Measurements from ENCODE around the gene GRK2.
"Not testable (repeated sequence)": the region's sequence is repeated elsewhere in the genome, so short reads cannot be mapped to it uniquely, and the experiment has no call there.

GRK2 gene

DNA sequence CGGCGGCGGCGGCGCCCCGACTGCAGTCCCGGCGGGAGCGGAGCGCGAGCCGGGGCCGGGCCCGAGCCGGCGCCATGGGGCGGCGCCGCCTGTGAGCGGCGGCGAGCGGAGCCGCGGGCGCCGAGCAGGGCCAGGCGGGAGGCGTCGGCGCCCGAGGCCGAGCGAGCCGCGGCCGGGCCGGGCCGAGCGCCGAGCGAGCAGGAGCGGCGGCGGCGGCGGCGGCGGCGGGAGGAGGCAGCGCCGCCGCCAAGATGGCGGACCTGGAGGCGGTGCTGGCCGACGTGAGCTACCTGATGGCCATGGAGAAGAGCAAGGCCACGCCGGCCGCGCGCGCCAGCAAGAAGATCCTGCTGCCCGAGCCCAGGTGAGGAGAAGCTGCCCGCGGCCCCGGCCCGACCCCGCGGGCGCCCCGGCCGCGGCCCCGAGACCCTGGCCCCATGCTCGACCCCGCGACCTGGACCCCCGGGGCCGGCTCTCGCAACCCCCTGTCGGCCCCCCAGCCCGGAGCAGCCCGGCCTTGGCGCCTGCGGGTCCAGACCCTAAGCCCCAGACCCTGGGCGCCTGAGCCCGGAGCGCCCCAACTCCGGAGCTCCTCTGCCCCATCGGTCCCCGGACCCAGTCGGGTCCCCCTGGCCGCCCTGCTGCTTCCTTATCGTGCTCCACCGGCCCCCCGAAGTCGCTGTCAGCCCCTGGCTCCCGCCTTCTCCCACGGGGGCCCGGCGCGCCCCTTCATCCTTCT lies at the start of gene GRK2:
Gene GRK2 (plus strand): TSS at position 25 of the 739 bp plus-strand sequence. CDS start 227 bp downstream, at position 252.
- no peak for DNase-seq (ENCODE audit: low spot score)

DNA sequence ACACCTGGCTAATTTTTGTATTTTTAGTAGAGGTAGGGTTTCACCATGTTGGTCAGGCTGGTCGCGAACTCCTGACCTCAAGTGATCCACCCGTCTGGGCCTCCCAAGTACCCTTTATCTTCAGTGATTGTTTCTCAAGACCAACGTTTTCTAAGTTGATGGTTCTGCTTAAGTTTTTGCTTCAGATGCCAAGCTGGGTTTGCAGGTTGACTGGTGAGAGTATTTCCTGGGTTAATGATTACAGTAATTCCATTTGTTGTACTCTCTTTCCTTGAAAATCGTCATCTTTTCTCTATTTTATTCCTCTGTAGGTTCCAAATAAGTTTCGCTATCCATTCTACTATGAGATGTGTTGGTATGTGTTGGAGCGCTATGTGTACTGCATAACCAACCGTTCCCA lies 38.5 kb upstream of the GRK2 start:
- no peak for DNase-seq (ENCODE audit: low spot score)

DNA sequence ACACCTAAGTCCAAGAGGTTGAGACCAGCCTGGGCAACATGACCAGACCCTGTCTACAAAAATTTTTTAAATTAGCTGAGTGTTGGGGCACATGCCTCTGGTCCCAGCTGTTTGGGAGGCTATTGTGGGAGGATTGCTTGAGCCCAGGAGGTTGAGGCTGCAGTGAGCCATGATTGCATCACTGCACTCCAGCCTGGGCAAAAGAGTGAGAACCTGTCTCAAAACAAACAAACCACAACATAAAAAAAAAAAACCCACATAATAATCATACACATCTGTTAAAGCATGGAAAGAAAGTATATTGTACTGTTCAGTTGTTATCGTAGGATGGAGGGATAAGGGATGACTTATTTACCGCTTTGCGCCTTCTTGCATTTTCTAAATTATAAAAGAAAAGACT lies 35.9 kb upstream of the GRK2 start:
- no peak for DNase-seq (ENCODE audit: low spot score)

DNA sequence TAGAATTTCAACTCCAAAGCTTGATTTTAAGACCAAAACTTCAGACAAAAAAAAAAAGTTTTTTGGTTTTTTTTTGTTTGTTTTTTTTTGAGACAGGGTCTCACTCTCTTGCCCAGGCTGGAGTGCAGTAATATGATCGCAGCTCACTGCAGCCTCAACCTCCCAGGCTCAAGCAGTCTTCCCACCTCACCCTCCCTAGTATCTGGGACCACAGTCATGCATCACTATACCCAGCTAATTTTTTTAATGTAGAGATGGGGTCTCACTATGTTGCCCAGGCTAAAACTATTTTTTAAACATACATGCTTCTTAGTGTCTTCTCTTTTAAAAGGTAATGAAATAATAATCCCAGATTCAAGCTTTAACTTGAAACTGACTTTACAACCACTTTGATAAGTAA lies 35.4 kb upstream of the GRK2 start:
- no peak for DNase-seq (ENCODE audit: low spot score)

DNA sequence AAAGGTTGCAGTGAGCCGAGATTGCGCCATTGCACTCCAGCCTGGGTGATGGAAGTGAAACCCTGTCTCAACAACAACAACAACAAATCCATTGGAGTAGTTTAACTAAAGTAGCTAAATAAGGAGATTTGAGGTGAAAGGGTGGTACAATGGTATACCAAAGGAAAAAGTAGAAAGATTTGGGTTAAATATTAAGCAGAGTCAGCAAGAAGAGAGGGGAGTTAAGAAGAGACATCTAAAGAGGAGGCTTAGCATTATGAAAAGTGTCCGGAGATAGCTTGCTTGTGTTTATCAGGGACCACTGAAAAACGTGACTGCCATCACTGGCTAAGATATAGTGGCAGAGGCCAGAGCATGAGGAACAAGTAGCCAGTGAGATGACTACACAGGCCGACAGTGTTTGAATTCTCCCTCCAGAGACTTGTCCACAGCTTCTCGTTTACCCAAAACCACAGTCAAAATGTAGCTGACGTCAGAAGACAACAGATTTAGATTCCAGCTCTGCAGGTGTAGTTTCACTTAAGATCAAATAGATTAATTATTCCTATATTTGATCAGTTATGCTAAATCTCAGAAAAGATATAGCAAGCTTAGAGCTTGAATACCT lies 32.6 kb upstream of the GRK2 start:
- no peak for DNase-seq (ENCODE audit: low spot score)

DNA sequence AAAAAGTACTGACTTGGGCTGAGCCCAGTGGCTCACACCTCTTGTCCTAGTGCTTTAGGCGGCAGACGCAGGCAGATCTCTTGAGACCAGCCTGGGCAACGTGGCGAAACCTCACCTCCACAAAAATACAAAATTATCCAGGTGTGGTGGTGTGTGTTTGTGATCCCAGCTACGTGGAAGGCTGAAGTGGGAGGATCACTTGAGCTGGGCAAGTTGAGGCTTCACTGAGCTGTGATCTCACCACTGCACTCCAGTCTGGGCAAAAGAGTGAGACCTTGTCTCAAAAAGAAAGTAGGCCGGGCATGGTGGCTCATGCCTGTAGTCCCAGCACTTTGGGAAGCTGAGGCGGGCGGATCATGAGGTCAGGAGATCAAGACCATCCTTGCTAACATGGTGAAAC lies 31.7 kb upstream of the GRK2 start:
- not testable (repeated sequence) for DNase-seq (ENCODE audit: low spot score)

DNA sequence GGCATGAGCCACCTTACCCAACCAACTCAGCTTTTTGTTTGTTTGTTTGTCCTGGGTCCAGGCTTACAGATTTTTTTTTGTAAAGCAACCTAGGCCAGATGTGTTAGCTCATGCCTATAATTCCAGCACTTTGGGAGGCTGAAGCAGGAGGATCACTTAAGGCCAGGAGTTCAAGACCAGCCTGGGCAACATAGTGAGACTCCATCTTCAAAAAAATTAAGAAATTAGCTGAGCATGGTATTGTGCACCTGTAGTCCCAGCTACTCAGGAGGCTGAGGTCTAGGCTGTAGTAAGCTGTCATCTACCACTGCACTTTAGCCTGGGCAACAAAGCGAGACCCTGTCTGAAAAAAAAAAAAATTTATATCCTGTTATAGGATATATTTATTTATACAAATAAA lies 28.7 kb upstream of the GRK2 start:
- DNase-seq (ENCODE audit: low spot score): no peak

DNA sequence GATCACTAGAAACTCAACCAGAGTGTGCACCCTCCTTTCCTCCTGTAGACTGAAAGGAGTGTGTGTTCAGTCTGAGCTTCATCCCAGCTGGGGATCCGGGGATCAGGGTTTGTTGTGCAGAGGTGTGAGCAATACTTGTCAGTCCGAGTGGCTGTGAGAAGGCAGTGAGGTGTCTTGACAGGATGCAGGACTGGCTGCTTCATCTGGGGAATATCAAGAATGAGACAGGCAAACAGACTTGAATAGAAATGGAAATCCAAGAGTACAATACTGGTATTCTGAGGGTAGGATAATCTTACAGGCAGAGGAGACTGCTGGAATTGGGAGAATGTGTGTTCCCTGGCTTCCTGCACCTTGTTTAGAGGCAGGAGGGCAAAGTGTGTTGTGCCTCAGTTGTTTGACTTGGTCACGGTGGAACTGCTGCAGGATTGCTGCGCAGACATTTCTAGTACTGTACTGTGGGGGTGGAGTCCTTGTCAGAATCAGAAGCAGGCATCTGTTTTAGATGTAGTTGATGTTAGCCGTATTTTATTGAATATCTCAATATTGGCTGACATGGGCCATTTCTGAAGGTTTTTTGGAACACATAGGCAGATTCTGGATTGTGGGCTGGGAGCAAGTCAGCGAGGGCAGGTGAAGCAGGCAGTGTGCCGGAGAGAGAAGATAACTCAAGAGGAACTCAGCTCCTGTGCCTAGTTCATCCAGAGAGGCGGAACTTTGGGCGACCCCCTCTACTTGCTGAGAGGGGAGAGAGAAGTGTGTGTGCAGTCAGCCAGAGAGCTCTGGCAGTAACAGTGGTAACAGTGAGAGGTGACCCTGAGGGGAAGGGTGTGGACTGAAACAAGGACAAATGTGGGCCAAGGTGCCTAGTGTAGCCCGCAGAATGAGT lies 27.1 kb upstream of the GRK2 start:
- DNase-seq (ENCODE audit: low spot score): no peak

DNA sequence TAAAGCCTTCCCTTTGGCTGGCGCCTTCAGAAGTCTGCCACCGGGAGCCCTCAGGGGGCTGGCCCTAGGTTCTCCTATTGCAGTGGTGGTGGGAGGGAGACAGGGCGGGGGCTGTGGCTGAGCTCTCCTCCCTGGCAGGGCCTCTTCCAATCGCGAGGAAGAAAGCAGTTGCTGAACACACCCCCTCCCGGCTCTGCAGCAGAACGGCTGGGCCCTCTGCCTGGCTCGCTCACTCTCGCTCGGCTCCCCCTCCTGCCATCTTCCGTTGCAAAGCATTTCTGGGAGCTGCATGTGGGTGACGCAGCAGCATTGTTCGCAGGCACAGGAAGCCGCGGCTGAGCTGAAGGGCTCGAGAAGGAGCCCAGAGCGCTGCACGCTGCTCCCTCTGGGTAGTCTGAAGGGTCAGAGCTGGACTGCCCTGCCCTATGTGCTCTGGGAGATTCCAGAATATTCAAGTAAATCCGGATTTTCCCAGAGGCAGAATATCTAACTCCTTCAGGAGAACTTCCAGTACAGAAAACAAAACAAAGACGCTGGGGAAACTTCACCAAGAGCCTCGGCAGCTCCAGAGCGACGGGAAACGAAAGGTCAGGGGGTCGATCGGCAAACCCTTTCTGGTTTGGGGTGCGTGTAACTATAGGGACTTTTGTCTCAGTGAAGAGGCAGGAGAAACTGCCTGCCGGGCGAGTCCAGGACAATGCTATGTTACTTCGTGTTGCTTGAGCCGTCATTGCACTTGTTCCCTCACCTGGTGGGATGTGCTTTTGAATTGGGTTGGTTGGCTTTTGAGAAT lies 26.3 kb upstream of the GRK2 start:
- peak; percentile 94 for DNase-seq (ENCODE audit: low spot score)

DNA sequence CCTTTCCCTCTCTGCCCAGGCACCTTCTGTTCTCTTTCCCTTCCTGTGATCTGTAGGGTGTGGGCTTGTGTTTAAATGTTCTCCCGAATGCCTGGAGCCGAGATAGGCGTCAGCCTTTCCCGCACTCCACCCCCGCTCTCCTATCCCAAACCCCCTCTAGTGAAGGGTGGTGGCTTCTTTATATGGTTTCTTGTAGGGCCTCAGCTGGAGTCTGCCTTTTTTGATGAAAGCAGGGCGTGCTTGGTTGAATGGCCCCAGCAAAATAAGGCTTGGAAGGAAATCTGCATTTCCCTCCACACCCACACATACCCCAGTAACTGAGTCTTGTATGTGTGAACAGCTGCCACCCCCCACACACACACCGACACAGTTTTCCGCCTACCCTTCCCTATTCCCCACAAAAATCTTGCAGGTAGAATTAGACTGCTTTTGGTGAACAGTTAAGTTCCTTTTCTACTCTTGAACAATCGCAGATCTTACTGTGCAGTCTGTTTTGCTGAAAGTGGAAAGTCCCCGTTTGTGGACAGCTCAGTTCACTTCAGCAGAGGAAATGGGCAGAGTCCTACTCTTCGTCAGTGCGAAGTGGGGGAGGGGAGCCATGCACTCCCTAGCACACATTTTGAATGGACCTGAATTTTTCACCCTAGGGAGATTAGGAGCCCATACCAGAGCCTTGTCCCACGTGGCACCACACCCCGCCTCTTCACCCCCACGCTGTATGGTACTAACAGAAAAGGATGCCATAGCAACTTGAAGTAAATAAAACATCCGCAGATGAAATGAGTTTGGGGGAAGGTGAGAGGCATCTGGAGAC lies 25.5 kb upstream of the GRK2 start:
- DNase-seq (ENCODE audit: low spot score): no peak

DNA sequence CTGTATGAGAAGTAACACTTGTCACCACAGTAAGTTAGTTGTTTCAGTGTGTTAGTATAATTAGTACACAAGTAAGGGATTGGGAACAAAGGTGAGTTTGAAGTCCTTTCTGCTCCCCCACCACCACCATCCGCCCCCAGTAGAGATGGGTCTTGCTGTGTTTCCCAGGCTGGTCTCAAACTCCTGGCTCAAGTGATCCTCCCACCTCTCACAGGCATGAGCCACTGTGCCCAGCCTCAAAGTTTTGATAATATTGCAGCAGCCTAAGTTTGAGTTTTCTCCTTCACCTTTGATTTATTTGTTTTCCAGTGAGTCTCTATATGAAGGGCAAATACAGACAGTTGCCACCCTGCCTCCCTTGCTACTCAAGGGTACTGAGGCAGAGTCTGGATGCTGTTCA lies 23.7 kb upstream of the GRK2 start:
- DNase-seq (ENCODE audit: low spot score): no peak

DNA sequence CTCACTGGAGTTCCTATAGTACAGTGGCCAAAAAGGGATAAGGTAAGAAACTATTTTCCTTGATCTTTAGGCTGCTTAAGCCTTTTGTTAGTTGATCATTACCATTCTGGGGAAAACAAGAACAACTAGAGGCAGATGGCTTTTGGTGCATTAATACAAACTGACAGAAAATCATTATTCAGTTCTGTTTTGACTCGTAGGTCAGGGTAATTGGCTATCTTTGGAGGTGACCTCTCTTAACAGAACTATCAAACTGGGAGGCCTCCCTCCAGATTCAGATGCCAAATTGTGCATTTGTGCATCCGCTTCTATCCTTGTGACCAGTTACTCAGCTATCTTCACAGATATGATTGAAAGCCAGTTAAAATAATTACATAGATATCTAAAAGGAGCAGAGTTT lies 23.2 kb upstream of the GRK2 start:
- DNase-seq (ENCODE audit: low spot score): no peak

DNA sequence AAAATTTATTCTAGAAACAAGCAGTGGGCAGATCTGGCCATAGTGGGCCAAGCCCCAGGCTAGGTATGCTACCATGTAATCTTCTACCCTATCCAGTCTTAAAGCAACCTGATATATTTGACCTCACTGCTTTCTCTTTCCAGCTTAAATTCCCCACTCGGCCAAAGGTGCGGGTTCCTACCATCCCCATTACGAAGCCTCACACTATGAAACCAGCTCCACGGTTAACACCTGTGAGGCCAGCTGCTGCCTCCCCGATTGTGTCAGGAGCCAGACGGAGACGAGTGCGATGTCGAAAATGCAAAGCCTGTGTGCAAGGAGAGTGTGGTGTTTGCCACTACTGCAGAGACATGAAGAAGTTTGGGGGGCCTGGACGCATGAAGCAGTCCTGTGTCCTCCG lies 21.2 kb upstream of the GRK2 start:
- DNase-seq (ENCODE audit: low spot score): no peak

DNA sequence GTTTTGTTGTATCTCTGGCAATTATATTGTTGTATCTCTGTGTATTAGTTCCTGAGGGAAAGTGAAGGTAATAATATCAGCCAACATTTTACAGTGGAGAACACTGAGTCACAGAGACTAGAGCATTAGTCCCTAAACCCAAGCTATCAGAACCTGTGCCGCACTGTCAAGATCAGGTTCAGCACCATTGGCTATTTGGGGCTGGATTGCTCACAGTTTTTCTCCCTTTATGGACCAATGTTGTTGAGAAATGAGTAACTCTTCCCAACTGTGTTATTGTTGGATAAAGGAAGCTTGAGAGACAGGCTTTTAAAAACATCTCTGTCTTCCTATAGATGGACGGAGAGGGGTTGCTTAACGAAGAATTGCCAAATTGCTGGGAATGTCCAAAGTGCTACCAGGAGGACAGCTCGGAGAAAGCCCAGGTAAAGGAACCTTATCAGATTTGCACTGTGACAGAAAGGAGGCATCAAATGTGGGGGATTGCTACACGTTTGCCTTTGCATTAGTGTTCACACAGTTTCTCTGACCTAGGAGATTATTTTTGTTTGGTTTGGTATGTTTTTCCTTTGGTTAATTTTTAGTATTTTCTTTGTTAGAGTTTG lies 18.2 kb upstream of the GRK2 start:
- no peak for DNase-seq (ENCODE audit: low spot score)

DNA sequence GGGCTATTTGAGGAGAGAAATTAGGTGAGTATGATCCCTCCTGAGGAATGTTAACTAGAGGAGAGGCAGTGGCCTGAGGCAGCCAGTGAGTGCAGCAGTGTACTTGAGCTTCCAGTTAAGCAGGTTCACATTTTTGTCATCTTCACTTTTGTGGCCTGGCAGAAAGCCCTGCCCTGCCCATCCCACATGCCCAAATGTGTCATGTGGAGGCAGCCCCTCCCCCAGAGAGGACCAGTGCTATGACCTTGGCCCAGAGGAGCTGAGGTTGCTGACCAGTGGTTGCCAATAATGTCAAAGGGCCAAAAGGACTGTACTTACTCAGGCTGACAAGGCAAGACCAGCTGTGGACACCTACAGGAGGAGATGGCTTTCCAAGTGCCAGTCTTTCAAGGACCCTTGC lies 17.6 kb upstream of the GRK2 start:
- peak; percentile 45 for DNase-seq (ENCODE audit: low spot score)

DNA sequence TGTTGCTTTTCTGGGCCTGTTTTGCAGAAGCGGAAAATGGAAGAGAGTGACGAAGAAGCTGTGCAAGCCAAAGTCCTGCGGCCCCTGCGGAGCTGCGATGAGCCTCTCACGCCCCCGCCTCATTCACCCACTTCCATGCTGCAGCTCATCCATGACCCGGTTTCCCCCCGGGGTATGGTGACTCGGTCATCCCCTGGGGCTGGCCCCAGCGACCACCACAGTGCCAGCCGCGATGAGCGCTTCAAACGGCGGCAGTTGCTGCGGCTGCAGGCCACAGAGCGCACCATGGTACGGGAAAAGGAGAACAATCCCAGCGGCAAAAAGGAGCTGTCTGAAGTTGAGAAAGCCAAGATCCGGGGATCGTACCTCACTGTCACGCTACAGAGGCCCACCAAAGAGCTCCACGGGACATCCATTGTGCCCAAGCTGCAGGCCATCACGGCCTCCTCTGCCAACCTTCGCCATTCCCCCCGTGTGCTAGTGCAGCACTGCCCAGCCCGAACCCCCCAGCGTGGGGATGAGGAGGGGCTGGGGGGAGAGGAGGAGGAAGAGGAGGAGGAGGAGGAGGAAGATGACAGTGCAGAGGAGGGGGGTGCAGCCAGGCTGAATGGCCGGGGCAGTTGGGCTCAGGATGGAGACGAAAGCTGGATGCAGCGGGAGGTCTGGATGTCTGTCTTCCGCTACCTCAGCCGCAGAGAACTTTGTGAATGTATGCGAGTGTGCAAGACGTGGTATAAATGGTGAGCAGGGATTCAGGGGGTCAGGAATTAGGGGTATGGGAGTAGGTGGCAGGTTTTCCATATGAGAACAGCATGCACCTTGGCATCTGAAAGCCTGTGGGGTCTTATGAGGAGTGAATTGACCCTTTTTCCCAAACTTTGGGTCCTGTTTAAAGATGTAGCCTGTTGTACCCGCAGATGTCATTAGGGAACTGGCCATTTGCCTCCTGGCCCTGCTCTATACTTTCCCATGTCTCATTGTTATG lies 15.9 kb upstream of the GRK2 start:
- DNase-seq (ENCODE audit: low spot score): no peak

DNA sequence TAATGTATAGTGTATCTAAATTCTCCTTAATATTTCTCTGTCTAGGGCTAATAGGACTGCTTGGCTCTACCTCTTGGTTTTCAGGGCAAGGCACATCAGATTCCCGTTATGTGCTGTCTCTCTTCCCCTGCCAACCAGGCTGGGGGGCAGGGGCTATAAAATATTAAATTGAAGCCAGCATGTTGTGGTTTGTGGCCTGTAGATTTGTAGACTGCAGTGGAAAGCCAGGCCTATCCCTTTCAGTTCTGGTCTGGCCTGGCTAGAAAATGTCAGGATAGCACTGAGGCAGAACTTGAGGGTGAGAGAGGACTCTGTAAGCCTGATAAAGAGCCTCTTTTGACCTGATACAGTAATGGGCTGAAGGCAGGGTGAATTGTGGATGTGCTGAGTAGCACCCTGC lies 14.4 kb upstream of the GRK2 start:
- DNase-seq (ENCODE audit: low spot score): no peak

DNA sequence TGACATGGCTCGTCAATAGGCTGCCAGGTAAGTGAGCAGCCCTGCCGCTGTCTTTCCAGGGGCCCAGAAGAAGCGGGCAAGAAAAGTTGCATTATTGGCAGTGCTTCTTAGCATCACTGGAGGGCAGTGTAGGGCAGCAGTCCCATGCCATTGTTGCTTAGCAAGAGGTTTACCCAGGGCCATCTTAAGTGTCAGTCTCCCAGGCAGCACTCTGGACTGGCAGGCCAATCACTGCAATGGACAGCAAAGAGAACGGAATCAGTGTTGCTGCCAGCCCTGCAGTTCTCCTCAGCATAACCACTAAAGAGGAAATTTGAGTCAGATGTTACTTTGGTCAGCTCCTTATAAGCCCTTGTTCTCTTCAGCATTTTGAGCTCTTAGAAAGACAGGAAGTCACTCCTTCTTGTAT lies 13.4 kb upstream of the GRK2 start:
- peak; percentile 49 for DNase-seq (ENCODE audit: low spot score)

DNA sequence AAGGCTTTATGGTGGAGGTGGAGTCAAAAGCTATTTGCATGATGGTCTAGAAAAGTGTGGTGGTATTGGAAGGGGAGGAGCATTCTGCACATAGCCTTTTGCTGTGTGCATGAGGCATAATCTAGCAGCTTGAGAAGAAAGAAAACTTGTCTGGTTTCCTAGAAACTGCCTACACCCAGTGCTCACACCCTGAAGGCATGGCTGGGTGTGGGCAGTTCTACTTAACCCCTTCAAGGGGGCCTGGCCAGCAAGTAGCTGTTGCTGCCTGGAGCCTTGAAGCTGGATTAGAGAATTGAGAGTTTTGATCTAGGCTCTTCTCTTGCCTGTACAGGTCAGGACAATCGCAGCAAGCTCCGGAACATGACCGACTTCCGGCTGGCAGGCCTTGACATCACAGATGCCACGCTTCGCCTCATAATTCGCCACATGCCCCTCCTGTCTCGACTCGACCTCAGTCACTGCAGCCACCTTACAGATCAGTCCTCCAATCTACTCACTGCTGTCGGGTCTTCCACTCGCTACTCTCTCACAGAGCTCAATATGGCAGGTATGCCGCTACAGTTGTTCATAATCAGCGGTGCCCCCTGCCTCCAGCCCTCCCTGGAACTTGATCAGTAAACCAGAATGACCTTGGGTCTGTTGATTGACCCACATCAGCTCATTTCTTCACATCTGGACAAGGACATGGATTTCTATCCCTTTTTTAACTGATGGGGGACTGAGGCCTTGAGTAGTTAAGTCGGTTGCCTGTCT lies 12.2 kb upstream of the GRK2 start:
- no peak for DNase-seq (ENCODE audit: low spot score)

All from iPS-NIHi11 (cell line).